Spleen (tissue), 11 donors: ENCODE data around the gene GRIK5. TPM values are rescaled to one million over a fixed set of nuclear protein-coding genes. Genes with fewer than 3 reads are reported as not detected.

Experiments used
- DNase-seq: peaks from one replicate; pipeline ENCODE4 v3.0.0-alpha.2; 2020
- H3K27ac ChIP-seq, 8 donors: fragments of 200-600 bp; sonication (generic) in 7 of 8; 1 replicate in 4 of 8; 2 replicates in 4 of 8; pipeline versions ENCODE4 v1.5.0 to v1.8.0; 2016 to 2021; ENCODE audit warnings: inconsistent platforms in 4 of 8, mild to moderate bottlenecking in 4 of 8, moderate library complexity in 1 of 8
- H3K27me3 ChIP-seq, 7 donors: fragments of 200-600 bp; sonication (generic) in 6 of 7; replicated peaks in 1 of 7; 1 replicate in 4 of 7; 2 replicates in 3 of 7; pipeline versions ENCODE4 v1.5.0 to v1.8.0; 2016 to 2021; ENCODE audit warnings: inconsistent platforms in 3 of 7, mild to moderate bottlenecking in 1 of 7
- H3K36me3 ChIP-seq, 6 donors: fragments of 200-600 bp; sonication (generic) in 5 of 6; 1 replicate in 4 of 6; 2 replicates in 2 of 6; pipeline versions ENCODE4 v1.5.0 to v1.8.0; 2016 to 2021; ENCODE audit warnings: inconsistent platforms in 2 of 6
- H3K4me1 ChIP-seq, 6 donors: fragments of 200-600 bp; sonication (generic) in 5 of 6; 1 replicate in 3 of 6; 2 replicates in 3 of 6; pipeline versions ENCODE4 v1.5.0 to v1.8.0; 2016 to 2021; ENCODE audit warnings: inconsistent platforms in 3 of 6
- H3K4me3 ChIP-seq, 8 donors: fragments of 200-600 bp; sonication (generic) in 7 of 8; 1 replicate in 4 of 8; 2 replicates in 4 of 8; pipeline versions ENCODE4 v1.5.0 to v1.8.0; 2016 to 2021; ENCODE audit warnings: inconsistent platforms in 4 of 8, mild to moderate bottlenecking in 4 of 8, moderate library complexity in 2 of 8
- H3K9me3 ChIP-seq, 8 donors: fragments of 200-600 bp; sonication (generic) in 7 of 8; 1 replicate in 4 of 8; 2 replicates in 4 of 8; pipeline versions ENCODE4 v1.5.0 to v1.8.0; 2016 to 2021; ENCODE audit warnings: inconsistent platforms in 4 of 8
- POLR2A ChIP-seq, 3 donors: fragments of 450-650 bp; IDR thresholded peaks; one replicate each; pipeline ENCODE4 v1.5.1; 2017; ENCODE audit warnings: antibody characterized with exemption in 3 of 3, mild to moderate bottlenecking in 1 of 3
- POLR2AphosphoS5 ChIP-seq, 3 donors: sonication (generic); formaldehyde crosslinking; IDR thresholded peaks; one replicate each; pipeline ENCODE4 v1.5.1; 2017; ENCODE audit warnings: antibody characterized with exemption in 3 of 3
- WGBS, 5 donors: extraction: QIAGEN DNeasy Blood & Tissue Kit in 3 of 5; methylation state at CpG; one replicate each; pipeline versions ENCODE4 v1.1.5 to v1.1.7; 2013 to 2018; 5-methylcytosine and 5-hydroxymethylcytosine counted together
- intact Hi-C: fragments of 100-400 bp; cut with DNase I; formaldehyde crosslinking; loops from one replicate; pipeline ENCODE4 v1.15.0; 2023; ENCODE audit warnings: low total_unique reads
- polyA plus RNA-seq, 3 donors: library from polyadenylated mRNA; stranded (reverse); fragments of 200-250 nt; gene quantifications; one replicate each; pipeline ENCODE4 v1.2.1, GENCODE V29; 2013
- total RNA-seq, 7 donors: library from RNA; depleted of rRNA in 3 of 7; stranded (reverse); fragments of >200 nt in 3 of 7; fragmentation: NEBNext Ultra II Directional in 4 of 7; extraction: Animal tissue kit (Norgen Biotek cat#: 25700) in 4 of 7; gene quantifications; one replicate each; pipeline versions ENCODE4 v1.1.0 to v1.2.1, GENCODE V29; 2016 to 2021
- TF ChIP-seq, protein P1 (sequence below), 11 experiments: fragments of 200-600 bp in 7 of 11; fragments of 450-650 bp in 4 of 11; sonication (generic) in 4 of 11; IDR thresholded peaks in 8 of 11; conservative IDR thresholded peaks in 3 of 11; 1 replicate in 7 of 11; 2 replicates in 4 of 11; pipeline versions ENCODE4 v1.4.0 to v1.8.0; 2016 to 2021; ENCODE audit warnings: antibody characterized with exemption in 11 of 11, inconsistent platforms in 4 of 11, mild to moderate bottlenecking in 1 of 11
- donor health status: healthy with polysubstance abuse.
- donor health status: DM: no; HTN: no; CAD: no; lungs with moderate emphysema.
- donor health status: DM: no; HTN: no; CAD: no.
- donor health status: Bipolar disorder and iron deficiency.
- donor health status: healthy.
- donor health status: DM: no; HTN: no; CAD: no.
- donor health status: DM: yes; HTN: yes; CAD: no.

Gene GRIK5
- total and polyA plus RNA-seq, 10 donors = 0.94 to 4.7 (median 2.1) TPM

DNA sequence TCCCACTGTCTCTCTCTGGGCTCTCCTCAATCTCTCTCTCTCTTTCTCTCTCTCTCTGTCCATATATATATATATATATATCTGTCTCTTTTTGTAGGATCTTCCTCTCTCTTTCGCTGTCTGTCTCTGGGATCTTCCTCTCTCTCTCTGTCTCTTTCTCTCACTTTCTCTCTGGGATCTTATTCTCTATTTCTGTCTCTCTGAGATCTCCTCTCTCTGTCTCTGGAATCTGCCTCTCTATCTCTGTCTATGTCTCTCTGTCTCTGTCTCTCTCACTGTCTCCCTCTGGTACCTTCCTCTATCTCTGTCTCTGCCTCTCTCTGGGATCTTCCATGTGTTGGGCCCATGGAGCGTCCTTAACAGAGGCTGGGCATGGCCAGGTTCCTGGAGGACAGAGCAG, 79.4 kb downstream of the GRIK5 start:
- H3K36me3 ChIP-seq = no peaks in the 10 kb centered on the region
- H3K27ac ChIP-seq = no peak overlapping the region

DNA sequence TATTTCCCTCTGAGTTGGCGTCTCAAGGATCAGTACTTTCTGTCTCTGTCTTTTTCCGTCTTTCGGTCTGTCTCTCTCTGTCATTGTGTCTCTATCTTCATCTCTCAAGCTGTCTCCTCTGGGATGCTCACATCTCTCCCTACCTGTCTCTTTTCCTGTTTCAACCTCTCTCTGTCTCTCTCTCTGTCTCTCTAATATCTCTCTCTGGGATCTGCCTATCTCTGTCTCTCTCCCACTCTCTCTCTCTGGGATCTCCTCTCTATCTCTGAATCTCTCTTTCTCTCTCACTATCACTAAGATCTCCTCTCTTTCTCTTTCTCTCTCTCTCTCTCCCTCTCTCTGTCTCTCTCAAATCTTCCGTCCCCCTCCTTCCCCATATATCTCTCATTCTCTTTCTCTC, 80.0 kb downstream of the GRIK5 start:
- H3K27ac ChIP-seq = no peak overlapping the region
- no peak overlapping the region for H3K4me3 ChIP-seq
- no peaks in the 10 kb centered on the region for H3K9me3 ChIP-seq
- no peak for DNase-seq
- 87 to 95% (median 92%) methylated on average over 4 of the region's 4 CpGs for WGBS, 5 donors
- TF ChIP-seq POLR2AphosphoS5 (IDR thresholded peaks at IDR 0.05) = no peak
- no peak for TF ChIP-seq POLR2A (IDR thresholded peaks at IDR 0.05)
- TF ChIP-seq, protein P1, sequence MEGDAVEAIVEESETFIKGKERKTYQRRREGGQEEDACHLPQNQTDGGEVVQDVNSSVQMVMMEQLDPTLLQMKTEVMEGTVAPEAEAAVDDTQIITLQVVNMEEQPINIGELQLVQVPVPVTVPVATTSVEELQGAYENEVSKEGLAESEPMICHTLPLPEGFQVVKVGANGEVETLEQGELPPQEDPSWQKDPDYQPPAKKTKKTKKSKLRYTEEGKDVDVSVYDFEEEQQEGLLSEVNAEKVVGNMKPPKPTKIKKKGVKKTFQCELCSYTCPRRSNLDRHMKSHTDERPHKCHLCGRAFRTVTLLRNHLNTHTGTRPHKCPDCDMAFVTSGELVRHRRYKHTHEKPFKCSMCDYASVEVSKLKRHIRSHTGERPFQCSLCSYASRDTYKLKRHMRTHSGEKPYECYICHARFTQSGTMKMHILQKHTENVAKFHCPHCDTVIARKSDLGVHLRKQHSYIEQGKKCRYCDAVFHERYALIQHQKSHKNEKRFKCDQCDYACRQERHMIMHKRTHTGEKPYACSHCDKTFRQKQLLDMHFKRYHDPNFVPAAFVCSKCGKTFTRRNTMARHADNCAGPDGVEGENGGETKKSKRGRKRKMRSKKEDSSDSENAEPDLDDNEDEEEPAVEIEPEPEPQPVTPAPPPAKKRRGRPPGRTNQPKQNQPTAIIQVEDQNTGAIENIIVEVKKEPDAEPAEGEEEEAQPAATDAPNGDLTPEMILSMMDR (IDR thresholded peaks at IDR 0.05 in 8 of 11, conservative IDR thresholded peaks at IDR 0.05 in 3 of 11) = no peak
- peaks cover 0 to 20% (median 13%) of the 10 kb centered on the region in 6 donors for H3K4me1 ChIP-seq
- intact Hi-C loops = no loop called here
- H3K27me3 ChIP-seq = peaks cover 0 to 46% (median 16%) of the 10 kb centered on the region in 7 donors
- H3K36me3 ChIP-seq = no peaks in the 10 kb centered on the region

More for the DNA sequence above, 79.4 kb downstream of the GRIK5 start:
- intact Hi-C loops = no loop called here
- Histone ChIP-seq H3K4me3 (no peak overlapping the region), H3K27me3 (peaks cover 0 to 52% (median 21%) of the 10 kb centered on the region in 7 donors), H3K4me1 (peaks cover 0 to 20% (median 13%) of the 10 kb centered on the region in 6 donors), H3K9me3 (no peaks in the 10 kb centered on the region)
- DNase-seq = no peak
- TF ChIP-seq, protein P1 (IDR thresholded peaks at IDR 0.05 in 8 of 11, conservative IDR thresholded peaks at IDR 0.05 in 3 of 11) = no peak
- TF ChIP-seq POLR2AphosphoS5 (IDR thresholded peaks at IDR 0.05) = no peak
- TF ChIP-seq POLR2A (IDR thresholded peaks at IDR 0.05) = no peak
- WGBS, 5 donors = 80 to 92% (median 88%) methylated on average over 2 of the region's 2 CpGs

DNA sequence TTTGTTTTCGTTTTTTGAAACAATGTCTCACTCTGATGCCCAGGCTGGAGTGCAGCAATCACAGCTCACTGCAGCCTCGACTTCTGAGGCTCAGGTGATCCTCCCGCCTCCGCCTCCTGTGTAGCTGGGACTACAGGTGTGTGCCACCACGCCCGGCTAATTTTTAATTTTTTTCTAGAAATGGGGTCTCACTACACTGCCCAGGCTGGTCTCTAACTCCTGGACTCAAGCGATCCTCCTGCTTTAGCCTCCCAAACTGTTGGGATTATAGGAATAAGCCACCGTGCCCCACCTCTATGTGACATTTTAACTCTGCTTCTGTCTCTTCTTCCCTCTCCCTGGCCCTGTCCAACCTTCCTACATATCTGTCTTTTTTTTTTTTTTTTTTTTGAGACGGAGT, 81.1 kb downstream of the GRIK5 start:
- intact Hi-C loops = no loop called here
- H3K4me3 ChIP-seq = no peak overlapping the region
- WGBS, 5 donors = 84 to 92% (median 86%) methylated on average over 9 of the region's 9 CpGs
- H3K27ac ChIP-seq = no peak overlapping the region
- no peaks in the 10 kb centered on the region for H3K9me3 ChIP-seq
- H3K27me3 ChIP-seq = peaks cover 0 to 35% (median 8%) of the 10 kb centered on the region in 7 donors
- peaks cover 0 to 11% (median 6%) of the 10 kb centered on the region in 6 donors for H3K4me1 ChIP-seq
- DNase-seq = no peak
- no peak for TF ChIP-seq POLR2AphosphoS5 (IDR thresholded peaks at IDR 0.05)
- no peak for TF ChIP-seq POLR2A (IDR thresholded peaks at IDR 0.05)
- TF ChIP-seq, protein P1 (IDR thresholded peaks at IDR 0.05 in 8 of 11, conservative IDR thresholded peaks at IDR 0.05 in 3 of 11) = no peak
- no peaks in the 10 kb centered on the region for H3K36me3 ChIP-seq

DNA sequence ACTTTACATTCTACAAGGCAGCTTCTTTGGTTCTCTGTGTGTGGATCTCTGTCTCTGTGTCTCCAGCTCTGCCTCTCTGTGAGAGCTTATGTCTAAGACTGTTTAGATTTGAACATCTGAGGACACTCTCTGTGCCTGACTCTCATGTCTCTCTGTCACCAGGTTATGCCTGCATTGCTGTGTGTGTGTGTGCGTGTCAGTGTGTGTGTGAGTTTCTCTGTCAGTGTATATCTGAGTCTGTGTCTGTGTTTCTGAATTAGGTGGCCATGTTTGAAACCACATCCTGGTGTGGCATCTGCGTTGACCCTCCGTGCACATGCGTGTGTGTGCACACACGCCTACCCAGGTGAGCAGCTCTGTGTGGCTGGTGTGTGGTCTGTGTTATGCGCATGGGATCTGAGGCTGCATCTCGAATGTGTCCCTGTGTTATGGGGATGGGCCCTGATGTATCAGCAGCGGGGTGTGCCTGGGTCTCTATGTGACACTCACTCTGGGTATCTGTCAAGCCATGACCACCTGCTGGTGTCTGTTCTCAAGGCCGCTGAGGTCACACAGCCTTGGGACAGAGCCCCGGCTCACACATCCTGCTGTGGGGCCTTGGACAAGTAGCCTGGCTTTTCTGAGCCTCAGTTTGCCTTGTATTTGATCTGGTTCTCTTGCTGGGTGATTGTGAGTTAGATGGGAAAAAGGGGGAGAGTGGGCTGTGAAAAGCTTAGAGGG, 82.7 kb downstream of the GRIK5 start:
- intact Hi-C loops = no loop called here
- TF ChIP-seq, protein P1 (IDR thresholded peaks at IDR 0.05 in 8 of 11, conservative IDR thresholded peaks at IDR 0.05 in 3 of 11) = no peak
- TF ChIP-seq POLR2A (IDR thresholded peaks at IDR 0.05) = no peak
- TF ChIP-seq POLR2AphosphoS5 (IDR thresholded peaks at IDR 0.05) = no peak
- 85 to 90% (median 87%) methylated on average over 8 to 10 of the region's 10 CpGs for WGBS, 5 donors
- Histone ChIP-seq H3K27ac (no peak overlapping the region), H3K4me1 (no peaks in the 10 kb centered on the region), H3K4me3 (no peak overlapping the region), H3K9me3 (no peaks in the 10 kb centered on the region), H3K27me3 (peaks cover 0 to 19% (median 3%) of the 10 kb centered on the region in 7 donors), H3K36me3 (no peaks in the 10 kb centered on the region)
- DNase-seq = no peak
